Mononuclear cell (primary cell): ENCODE data around the gene TAF15. TPM values are rescaled to one million over a fixed set of nuclear protein-coding genes. Genes with fewer than 3 reads are reported as not detected.

ENCODE experiments used
- H3K27me3 ChIP-seq: 2 replicates; pipeline ENCODE4 v1.6.0; 2011; ENCODE audit warnings: low read length, control low read depth; ENCODE audit not compliant: insufficient read depth
- H3K4me1 ChIP-seq: 2 replicates; pipeline ENCODE4 v1.5.1; 2011; ENCODE audit warnings: mild to moderate bottlenecking, low read length, control low read depth; ENCODE audit not compliant: insufficient read depth
- H3K4me3 ChIP-seq: 2 replicates; pipeline ENCODE4 v1.5.1; 2011; ENCODE audit warnings: mild to moderate bottlenecking, low read length, moderate library complexity
- H3K9me3 ChIP-seq: 2 replicates; pipeline ENCODE4 v1.5.1; 2011; ENCODE audit warnings: low read depth, mild to moderate bottlenecking, control low read depth, low read length
- total RNA-seq: library from RNA; depleted of rRNA; stranded (reverse); fragments of >200 nt; gene quantifications from one replicate; pipeline ENCODE4 v1.2.3, GENCODE V29; 2012

TAF15 gene
- total RNA-seq, 1 donor = 72.4 TPM

DNA sequence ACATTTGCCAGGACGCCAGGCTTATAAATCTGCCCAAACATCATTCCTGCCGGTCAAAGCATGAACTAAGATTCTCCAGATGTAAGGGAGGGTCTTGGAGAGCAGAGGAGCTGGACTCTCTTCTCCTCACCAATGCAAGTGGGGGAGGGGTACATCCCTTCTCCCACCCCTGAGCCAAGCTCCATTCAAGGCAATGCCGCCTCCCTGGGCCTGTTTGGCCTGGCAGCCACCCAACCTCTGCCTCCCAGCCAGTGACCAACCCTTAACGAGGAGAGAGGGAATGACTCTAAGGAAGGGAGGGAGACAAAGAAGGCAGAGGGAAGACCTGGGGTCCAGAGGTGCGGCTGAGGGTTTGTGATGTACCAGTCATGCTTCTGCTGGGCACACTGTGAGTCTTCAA lies 34.8 kb upstream of the TAF15 start:
- Histone ChIP-seq H3K4me1 (peaks cover 9% of the 10 kb centered on the region), H3K4me3 (no peak overlapping the region), H3K9me3 (no peaks in the 10 kb centered on the region), H3K27me3 (peaks cover 3% of the 10 kb centered on the region)

DNA sequence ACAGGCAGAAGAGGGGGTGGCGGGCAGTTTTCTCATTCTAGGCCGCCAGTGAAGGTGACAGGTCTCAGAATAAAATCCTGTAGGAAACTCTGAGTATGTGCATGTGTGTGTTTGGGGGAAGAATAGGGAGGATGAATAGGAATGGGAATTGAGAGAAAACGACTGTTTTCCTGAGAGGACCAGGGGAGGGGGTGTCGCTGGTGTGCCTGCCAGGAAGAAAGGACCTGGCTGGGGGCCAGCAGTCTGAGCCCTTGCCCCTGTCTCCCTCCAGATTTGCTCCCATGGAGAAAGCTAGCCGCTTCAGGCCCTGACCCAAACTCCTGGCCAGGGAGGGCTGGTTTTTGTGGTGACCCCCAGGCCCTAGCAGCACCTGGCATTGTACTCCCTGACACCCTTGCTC lies 34.2 kb upstream of the TAF15 start:
- Histone ChIP-seq H3K27me3 (peaks cover 3% of the 10 kb centered on the region), H3K4me3 (no peak overlapping the region), H3K4me1 (peaks cover 9% of the 10 kb centered on the region), H3K9me3 (no peaks in the 10 kb centered on the region)

DNA sequence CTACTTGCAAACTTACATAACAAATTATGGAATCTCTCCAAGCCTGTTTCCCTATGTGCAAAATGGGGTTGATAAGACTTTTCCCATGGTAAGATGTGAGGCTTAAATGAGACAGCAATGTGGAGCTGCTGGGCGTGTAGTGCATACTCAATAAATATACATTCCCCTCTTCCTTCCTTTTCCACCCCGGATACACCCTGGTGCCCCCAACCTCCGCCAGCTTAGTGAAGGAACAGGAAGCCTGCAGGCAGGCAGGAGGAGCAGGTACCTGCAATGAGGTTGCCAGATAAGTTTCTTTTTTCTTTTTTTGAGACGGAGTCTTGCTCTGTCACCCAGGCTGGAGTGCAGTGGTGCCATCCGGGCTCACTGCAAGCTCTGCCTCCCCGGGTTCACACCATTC lies 33.7 kb upstream of the TAF15 start:
- no peak overlapping the region for H3K4me3 ChIP-seq
- H3K9me3 ChIP-seq = no peaks in the 10 kb centered on the region
- H3K4me1 ChIP-seq = peaks cover 9% of the 10 kb centered on the region
- peaks cover 3% of the 10 kb centered on the region for H3K27me3 ChIP-seq

DNA sequence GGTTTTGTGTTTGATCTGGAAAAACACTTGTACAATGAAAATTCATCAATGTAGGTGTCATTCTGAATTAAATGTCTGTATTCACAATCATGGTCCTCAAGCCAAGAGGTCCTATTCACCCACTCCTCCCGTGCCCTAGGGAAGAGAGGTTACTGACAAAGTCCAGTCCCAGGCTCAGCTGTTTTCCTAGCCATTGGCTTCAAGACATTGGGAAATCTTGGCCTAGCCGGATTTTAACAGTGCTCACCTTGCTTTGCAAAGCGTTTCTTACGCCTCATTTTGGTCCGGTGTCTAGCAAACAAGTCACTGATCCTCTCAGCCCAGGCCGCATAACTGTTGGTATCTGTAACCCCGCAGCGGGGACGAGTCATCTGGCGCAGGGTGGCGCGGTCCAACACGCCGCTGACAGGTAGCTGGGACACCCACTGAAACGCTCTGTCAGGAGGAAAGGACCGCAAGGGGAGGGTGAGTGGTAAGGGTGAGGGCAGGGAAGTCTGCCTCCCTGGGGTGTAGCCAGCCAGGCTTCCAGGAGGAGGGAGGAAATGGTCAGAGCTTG lies 30.6 kb upstream of the TAF15 start:
- Histone ChIP-seq H3K4me3 (no peak overlapping the region), H3K27me3 (peaks cover 3% of the 10 kb centered on the region), H3K4me1 (peaks cover 9% of the 10 kb centered on the region), H3K9me3 (no peaks in the 10 kb centered on the region)

DNA sequence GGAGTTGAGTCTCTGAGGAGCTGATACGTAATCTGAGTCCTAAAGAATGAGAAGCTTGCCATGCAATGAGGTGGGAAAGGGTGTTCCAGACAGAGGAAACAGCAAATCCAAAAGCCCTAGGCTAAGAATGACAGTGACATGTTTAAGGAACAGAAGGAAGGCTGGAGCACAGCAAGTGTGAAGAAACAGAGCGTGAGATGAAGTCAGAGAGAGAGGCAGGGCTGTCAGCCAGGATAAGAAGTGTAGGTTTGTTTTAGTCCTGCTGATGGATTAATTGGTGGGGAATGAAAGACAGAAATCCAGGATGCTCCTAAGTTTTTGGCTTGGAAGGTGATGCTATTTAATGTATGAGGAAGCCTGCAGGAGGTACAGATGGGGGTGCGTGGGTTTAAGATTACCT lies 28.3 kb upstream of the TAF15 start:
- Histone ChIP-seq H3K4me1 (peaks cover 9% of the 10 kb centered on the region), H3K9me3 (no peaks in the 10 kb centered on the region), H3K4me3 (no peak overlapping the region), H3K27me3 (peaks cover 3% of the 10 kb centered on the region)

DNA sequence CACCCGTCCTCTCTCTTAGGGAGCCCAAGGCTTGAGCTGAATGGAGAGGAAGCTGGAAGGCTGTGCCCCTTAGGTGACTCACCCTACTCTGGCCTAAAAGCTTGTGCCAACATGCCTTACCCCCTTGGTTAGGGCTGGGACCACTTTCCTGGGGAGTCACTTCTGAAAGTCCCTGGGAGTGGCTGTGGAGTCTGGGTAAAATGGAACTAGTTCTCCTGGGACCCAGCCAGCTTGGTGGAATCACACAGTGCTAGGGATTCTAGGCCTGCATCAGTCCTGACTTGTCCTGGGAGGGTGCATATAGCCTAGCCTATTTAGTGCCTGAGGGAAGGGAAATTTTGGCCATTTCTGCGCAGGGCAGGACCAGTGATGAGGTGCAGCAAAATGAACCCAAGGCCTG lies 24.4 kb upstream of the TAF15 start:
- Histone ChIP-seq H3K4me3 (no peak overlapping the region), H3K27me3 (no peaks in the 10 kb centered on the region), H3K4me1 (no peaks in the 10 kb centered on the region), H3K9me3 (no peaks in the 10 kb centered on the region)

DNA sequence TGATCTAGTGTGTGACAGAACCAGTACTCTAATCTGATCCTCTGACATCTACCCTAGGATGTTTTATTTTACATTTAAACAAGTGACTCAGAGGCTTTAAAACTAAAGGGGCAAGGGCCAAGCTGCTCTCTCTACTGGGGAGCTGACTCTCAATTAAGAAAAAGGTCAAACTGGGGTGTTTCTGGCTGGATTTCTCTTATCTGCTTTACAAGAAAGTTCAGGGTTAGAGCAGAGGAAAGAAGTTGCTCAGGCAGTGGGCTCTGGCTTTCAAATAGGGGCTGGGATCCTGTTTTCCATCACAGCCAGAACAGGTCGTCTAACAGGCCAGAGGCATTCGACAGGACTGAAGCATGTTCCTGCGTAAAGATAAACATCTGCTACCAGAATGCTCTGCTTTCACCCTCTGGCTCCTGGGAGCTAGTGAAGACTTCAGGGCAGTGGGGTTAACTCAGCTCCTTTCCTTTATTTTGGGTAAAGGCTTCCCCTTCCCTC lies 22.3 kb upstream of the TAF15 start:
- H3K4me3 ChIP-seq = no peak overlapping the region
- H3K4me1 ChIP-seq = no peaks in the 10 kb centered on the region
- H3K27me3 ChIP-seq = peaks cover 3% of the 10 kb centered on the region
- no peaks in the 10 kb centered on the region for H3K9me3 ChIP-seq

DNA sequence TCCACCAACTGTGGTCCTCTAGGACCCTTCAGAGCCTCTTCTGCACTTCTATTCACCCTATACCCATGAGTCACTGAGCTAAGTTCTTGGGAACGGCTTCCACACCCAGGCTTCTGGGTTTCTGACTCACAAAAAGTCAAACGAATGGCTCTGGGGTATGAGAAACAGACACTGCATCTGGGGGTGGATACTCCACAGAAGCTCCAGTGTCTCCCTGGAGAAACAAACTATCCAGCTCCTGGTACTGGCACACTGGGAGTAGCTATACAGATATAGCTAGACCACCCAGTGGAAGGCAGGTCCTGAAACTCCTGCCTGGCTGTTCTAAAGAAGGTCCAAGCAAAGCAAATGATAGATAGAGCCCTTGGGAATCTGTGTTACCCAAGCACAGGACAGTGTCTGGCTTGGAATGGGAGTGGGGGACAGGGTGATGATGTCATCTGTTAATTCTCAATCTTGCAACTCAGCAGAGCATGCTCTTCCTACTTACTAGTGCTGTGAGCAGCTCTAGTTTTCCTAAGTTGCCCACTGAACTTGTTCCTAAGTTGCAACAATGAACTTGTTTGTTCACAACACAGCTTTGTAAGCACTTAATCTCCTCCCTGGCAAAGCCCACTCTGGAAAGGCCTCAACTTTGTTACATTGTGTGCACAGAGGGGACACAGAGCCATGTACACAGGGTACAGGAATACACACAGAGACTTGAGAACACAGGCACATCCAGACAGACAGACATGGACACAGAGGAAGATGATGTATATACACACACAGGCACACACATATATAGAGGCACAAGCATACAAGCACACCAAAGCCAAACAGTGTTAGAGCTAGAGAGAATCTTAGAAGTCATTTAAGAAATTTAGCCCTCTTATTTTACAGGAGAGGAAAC lies 20.6 kb upstream of the TAF15 start:
- no peaks in the 10 kb centered on the region for H3K4me1 ChIP-seq
- no peak overlapping the region for H3K4me3 ChIP-seq
- no peaks in the 10 kb centered on the region for H3K9me3 ChIP-seq

DNA sequence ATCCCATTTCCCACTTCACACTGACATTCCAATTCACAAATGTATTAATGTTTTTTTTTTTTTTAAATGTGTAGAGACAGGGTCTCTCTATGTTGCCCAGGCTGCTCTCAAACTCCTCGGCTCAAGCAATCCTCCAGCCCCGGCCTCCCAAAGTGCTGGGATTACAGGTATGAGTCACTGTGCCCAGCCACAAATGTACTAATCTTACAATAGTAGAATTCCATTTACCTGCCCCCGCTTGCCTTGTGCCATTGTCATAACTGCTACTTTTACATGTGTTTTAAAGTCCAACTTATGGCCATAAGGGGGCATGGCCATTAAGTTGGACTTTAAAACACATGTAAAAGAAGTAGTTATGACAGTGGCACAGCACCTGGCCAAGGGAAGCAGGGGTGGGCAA lies 18.4 kb upstream of the TAF15 start:
- Histone ChIP-seq H3K27me3 (peaks cover 39% of the 10 kb centered on the region), H3K9me3 (no peaks in the 10 kb centered on the region), H3K4me3 (no peak overlapping the region), H3K4me1 (peaks cover 14% of the 10 kb centered on the region)

More for the DNA sequence above, 20.6 kb upstream of the TAF15 start:
- peaks cover 19% of the 10 kb centered on the region for H3K27me3 ChIP-seq

DNA sequence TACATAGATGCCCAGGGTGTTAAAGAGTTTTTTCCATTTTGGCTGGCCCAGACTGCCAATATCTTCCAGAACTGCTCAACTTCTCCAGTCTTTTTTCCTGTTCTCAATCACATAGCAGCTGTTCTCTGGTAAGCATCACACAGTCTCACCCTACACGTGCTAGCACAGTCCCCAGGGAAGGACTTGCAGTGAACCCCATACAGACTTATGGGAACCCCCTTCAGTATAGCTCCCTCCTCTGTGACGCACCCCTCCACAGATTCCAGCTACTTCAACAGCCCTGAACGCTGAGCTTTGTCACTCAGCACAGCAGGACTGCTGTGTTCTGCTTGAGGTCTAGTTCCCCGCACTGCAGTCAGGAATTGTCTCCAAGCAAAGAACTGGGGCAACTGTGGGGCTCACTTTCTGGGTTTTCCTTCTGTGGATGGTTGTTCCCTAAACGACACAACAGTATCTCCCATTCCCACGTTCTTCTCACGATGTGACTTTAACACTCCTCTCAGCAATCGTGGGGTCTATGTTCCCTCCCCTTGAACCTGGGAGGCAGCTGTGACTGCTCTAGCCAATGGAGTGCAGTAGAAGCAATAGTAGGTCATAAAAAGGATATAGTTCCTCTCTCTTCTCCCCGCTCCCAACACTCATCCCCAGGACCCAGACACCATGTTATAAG lies 17.5 kb upstream of the TAF15 start:
- peaks cover 16% of the 10 kb centered on the region for H3K4me1 ChIP-seq
- no peaks in the 10 kb centered on the region for H3K9me3 ChIP-seq
- H3K4me3 ChIP-seq = no peak overlapping the region
- H3K27me3 ChIP-seq = peaks cover 48% of the 10 kb centered on the region

DNA sequence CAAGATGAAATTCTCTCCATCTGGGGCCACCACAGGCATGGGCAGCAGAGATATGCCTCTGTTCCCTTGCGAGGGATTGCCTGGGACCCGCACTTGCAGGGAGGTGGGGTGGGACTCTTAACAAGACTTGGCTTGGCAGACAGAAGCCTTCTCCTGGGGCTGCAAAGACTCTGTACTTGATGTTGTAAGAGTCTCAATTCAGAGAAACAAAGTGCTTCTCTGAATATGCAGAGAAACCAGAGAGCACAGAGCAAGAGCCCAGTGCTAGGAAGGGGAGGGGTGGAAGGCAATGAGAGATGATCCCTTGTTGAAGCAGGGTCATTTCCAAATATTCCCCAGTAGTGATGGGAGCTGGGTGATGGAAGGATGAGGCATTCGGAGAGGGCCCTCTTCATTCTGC lies 16.0 kb upstream of the TAF15 start:
- no peaks in the 10 kb centered on the region for H3K9me3 ChIP-seq
- peaks cover 16% of the 10 kb centered on the region for H3K4me1 ChIP-seq
- H3K27me3 ChIP-seq = peaks cover 63% of the 10 kb centered on the region
- no peak overlapping the region for H3K4me3 ChIP-seq

DNA sequence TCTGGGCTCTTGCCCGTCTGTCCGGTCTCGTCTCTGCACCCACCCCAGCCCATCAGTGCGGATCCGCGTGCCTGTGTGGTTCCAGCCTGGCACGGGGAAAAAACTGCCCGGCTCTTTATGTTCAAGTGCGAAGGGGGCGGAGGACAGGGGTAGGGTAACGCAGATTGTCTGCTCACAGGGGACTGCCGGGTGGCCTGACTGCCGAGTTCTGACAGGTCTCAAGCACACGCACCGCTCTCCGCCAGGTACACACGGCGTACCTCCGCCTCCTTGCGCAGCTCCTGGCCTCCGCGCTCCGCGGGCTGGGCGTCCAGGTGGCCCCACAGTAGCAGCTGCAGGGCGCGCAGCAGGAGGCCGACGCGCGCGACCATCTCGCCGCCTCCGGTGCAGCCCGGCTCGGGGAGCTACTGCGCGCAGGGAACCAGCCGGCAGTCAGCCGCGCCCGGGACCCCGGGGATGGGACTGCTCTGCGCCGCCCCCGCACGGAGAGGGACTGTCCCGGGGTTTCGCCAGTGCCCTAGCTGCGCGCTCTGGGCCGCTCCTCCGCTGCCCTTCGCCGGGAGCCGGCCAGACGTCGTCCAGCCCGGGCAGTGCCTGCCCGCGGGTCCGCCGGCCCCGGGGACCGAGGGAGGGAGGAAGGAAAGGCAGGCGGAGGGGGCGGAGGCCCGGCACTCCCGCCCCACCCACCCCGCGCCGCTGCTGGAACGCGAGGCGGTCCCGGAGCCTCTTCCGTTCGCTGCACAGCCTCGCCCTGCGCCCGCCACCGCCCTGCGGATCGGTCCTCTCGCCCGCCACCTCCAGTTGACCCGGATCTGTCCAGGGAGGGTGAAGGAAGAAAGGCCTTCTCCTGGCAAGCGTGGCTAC lies 14.0 kb upstream of the TAF15 start, which contains the start of gene MMP28:
Gene MMP28, minus strand, starts transcription at position 635 of the 864 bp plus-strand sequence. Its CDS starts 264 bp downstream, at position 371.
- H3K4me3 ChIP-seq = peak within 1 kb of the TSS; percentile 25
- H3K4me1 ChIP-seq = peaks cover 16% of the 10 kb centered on the region
- H3K27me3 ChIP-seq = peaks cover 64% of the 10 kb centered on the region
- H3K9me3 ChIP-seq = no peaks in the 10 kb centered on the region

DNA sequence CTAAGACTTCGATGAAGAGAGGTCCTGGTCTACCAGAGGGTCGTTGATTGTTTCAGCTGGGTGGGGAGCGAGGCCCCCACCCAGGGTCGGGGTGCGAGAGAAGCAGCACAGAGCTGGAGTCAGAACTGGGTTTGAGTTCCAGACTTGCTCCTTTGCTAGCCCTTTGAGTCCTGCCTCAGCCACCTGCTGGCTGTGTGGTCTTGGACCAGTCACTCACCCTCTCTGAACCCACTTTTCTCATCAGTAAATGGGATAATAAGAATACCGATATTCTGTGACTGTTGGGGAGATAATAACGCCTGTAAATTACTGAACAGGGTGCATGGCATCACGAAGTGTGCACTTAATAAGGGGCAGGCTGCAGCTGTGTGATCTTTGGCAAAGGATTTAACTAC lies 13.4 kb upstream of the TAF15 start:
- Histone ChIP-seq H3K4me3 (peak overlapping the region; percentile 25), H3K9me3 (no peaks in the 10 kb centered on the region), H3K27me3 (peaks cover 64% of the 10 kb centered on the region), H3K4me1 (peaks cover 16% of the 10 kb centered on the region)

DNA sequence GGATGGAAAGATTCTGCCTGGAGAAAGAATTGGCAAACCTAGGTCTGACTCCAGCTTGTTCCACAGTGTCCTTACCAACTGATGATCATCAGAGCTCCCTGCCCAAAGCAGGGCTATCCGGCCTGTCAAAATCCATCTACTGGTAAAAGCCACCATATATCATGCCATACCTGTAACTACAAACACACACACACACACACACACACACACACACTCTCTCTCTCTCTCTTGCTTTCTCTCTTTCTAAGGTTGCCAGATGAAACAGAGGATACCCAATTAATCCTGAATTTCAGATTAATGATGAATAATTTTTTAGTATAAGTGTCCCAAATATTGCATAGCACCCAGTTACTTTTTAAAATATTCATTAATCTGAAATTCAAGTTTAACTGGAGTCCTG lies 12.3 kb upstream of the TAF15 start:
- Histone ChIP-seq H3K4me3 (no peak overlapping the region), H3K9me3 (no peaks in the 10 kb centered on the region), H3K4me1 (peaks cover 27% of the 10 kb centered on the region), H3K27me3 (peaks cover 62% of the 10 kb centered on the region)
